ENCODE results near the gene C5orf47.

C5orf47 gene

DNA sequence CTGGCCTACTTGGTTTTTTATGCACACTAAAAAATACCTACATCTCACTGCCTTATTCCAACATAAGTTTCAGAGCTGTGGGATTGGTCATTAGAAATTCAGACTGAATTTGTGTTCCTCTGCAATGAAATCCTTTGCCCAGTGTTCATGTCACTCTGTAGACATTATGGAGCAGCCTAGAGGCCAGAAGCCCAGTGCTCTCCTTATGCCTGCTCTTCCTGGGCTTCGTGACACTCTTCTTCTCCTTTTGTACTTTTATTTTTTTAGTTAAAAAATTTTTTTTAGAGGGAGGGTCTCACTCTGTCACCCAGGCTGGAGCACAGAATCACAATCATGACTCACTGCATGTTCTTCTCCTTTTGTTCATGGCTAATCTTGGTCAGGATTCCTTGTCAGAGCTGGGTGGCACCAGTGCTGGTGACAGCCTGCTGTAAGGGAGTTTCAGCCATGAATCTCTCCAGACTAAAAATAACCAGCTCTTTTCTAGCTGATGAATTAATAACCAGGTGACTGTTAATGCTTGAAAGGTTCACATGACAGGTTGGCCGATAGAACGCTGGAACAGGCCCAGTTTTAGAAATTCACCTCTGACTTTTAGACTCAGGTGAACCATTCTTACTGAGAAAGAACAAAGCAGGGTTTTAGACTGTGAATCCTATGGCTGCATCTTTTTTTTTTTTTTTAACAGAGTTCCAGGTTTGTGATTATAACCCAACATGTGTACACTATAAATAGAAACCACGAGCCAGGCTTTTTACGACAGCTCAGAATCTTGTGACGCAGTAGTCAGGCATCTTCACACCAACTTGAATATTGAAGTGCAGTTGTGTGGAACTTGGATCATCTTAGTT is 34.1 kb upstream of the C5orf47 start:
- Histone ChIP-seq H3K79me2 (ENCODE audit: insufficient read depth, low read length) (no peaks in the 10 kb centered on the region), H3K4me1 (ENCODE audit: insufficient read depth, low read length, severe bottlenecking) (no peaks in the 10 kb centered on the region), H3F3A (ENCODE audit: insufficient read depth, low read length) (no peaks in the 10 kb centered on the region), H3K4me2 (ENCODE audit: low read length) (no peak overlapping the region), H3K4me3 (ENCODE audit: low read depth, low read length, poor library complexity, severe bottlenecking) (no peak overlapping the region), H3K9me3 (ENCODE audit: low read length) (no peaks in the 10 kb centered on the region), H3K9me2 (ENCODE audit: low read depth, low read length) (no peaks in the 10 kb centered on the region), H3K36me3 (ENCODE audit: insufficient read depth, low read length) (peaks cover 80% of the 10 kb centered on the region), H4K20me1 (ENCODE audit: insufficient read depth, low read length) (no peaks in the 10 kb centered on the region), H3K27me3 (ENCODE audit: insufficient read depth, low read length) (no peaks in the 10 kb centered on the region), H3K27ac (ENCODE audit: low read depth, low read length, poor library complexity, severe bottlenecking) (no peak overlapping the region), H3K9ac (ENCODE audit: low read length) (no peak overlapping the region), H2AFZ (ENCODE audit: low read length) (no peak overlapping the region)
- TF ChIP-seq, protein P1, sequence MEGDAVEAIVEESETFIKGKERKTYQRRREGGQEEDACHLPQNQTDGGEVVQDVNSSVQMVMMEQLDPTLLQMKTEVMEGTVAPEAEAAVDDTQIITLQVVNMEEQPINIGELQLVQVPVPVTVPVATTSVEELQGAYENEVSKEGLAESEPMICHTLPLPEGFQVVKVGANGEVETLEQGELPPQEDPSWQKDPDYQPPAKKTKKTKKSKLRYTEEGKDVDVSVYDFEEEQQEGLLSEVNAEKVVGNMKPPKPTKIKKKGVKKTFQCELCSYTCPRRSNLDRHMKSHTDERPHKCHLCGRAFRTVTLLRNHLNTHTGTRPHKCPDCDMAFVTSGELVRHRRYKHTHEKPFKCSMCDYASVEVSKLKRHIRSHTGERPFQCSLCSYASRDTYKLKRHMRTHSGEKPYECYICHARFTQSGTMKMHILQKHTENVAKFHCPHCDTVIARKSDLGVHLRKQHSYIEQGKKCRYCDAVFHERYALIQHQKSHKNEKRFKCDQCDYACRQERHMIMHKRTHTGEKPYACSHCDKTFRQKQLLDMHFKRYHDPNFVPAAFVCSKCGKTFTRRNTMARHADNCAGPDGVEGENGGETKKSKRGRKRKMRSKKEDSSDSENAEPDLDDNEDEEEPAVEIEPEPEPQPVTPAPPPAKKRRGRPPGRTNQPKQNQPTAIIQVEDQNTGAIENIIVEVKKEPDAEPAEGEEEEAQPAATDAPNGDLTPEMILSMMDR (IDR thresholded peaks at IDR 0.05; ENCODE audit: low read length) = no peak
- no peak for TF ChIP-seq EZH2 (IDR thresholded peaks at IDR 0.05; ENCODE audit: borderline replicate concordance, low read length)

DNA sequence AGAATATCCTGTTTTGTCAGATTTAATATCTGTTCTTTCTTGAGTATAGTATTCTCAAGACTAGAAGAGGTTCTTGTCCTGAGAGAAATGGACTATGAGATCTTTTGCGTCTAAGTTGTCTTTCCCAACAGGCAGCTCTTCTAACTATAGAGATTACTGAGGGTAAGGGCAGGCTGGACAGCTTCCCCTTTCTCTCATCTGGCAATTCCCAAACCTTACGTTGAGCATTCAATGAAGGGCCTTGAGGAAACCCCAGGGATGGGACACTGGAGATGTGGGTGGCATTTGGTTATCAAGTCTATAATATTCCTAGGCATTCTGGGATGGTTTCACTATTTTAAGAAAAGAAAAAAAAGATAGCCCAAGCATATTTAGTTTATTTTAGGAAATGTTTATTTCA is 28.0 kb upstream of the C5orf47 start:
- H2AFZ ChIP-seq (ENCODE audit: low read length) = no peak overlapping the region
- peaks cover 28% of the 10 kb centered on the region for H3K36me3 ChIP-seq (ENCODE audit: insufficient read depth, low read length)
- H3F3A ChIP-seq (ENCODE audit: insufficient read depth, low read length) = no peaks in the 10 kb centered on the region
- no peak overlapping the region for H3K9ac ChIP-seq (ENCODE audit: low read length)
- TF ChIP-seq, protein P1 (IDR thresholded peaks at IDR 0.05; ENCODE audit: low read length) = no peak
- TF ChIP-seq EZH2 (IDR thresholded peaks at IDR 0.05; ENCODE audit: borderline replicate concordance, low read length) = no peak
- H3K4me3 ChIP-seq (ENCODE audit: low read depth, low read length, poor library complexity, severe bottlenecking) = no peak overlapping the region
- H3K4me2 ChIP-seq (ENCODE audit: low read length) = no peak overlapping the region
- H3K27me3 ChIP-seq (ENCODE audit: insufficient read depth, low read length) = no peaks in the 10 kb centered on the region
- H3K79me2 ChIP-seq (ENCODE audit: insufficient read depth, low read length) = no peaks in the 10 kb centered on the region
- no peaks in the 10 kb centered on the region for H4K20me1 ChIP-seq (ENCODE audit: insufficient read depth, low read length)
- H3K27ac ChIP-seq (ENCODE audit: low read depth, low read length, poor library complexity, severe bottlenecking) = no peak overlapping the region
- H3K4me1 ChIP-seq (ENCODE audit: insufficient read depth, low read length, severe bottlenecking) = no peaks in the 10 kb centered on the region
- no peaks in the 10 kb centered on the region for H3K9me3 ChIP-seq (ENCODE audit: low read length)
- no peaks in the 10 kb centered on the region for H3K9me2 ChIP-seq (ENCODE audit: low read depth, low read length)

DNA sequence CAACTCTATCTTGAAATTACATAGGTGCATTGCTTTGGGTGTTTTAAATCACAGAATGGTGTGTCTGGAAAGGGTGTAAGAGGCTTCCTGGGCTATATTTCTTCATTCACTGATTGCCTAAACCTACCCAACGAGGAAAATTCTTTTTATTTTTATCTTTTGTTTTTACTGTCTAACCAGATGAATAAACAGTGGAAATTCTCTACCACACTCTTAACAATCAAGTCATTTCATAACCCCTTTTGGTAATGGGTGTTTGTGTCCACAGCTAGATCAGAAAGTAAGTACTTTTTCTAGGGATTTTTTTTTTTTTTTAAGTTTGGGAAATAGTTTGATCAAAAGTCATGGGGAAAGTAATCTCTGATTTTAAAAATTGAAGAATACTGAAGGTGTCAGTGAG is 27.6 kb upstream of the C5orf47 start:
- Histone ChIP-seq H3K27me3 (ENCODE audit: insufficient read depth, low read length) (no peaks in the 10 kb centered on the region), H3K36me3 (ENCODE audit: insufficient read depth, low read length) (peaks cover 26% of the 10 kb centered on the region), H3K9me2 (ENCODE audit: low read depth, low read length) (no peaks in the 10 kb centered on the region), H3F3A (ENCODE audit: insufficient read depth, low read length) (no peaks in the 10 kb centered on the region), H2AFZ (ENCODE audit: low read length) (no peak overlapping the region), H3K4me1 (ENCODE audit: insufficient read depth, low read length, severe bottlenecking) (no peaks in the 10 kb centered on the region), H4K20me1 (ENCODE audit: insufficient read depth, low read length) (no peaks in the 10 kb centered on the region), H3K9me3 (ENCODE audit: low read length) (no peaks in the 10 kb centered on the region), H3K79me2 (ENCODE audit: insufficient read depth, low read length) (no peaks in the 10 kb centered on the region), H3K9ac (ENCODE audit: low read length) (no peak overlapping the region), H3K4me2 (ENCODE audit: low read length) (no peak overlapping the region), H3K4me3 (ENCODE audit: low read depth, low read length, poor library complexity, severe bottlenecking) (no peak overlapping the region), H3K27ac (ENCODE audit: low read depth, low read length, poor library complexity, severe bottlenecking) (no peak overlapping the region)
- no peak for TF ChIP-seq EZH2 (IDR thresholded peaks at IDR 0.05; ENCODE audit: borderline replicate concordance, low read length)
- TF ChIP-seq, protein P1 (IDR thresholded peaks at IDR 0.05; ENCODE audit: low read length) = no peak
